ENCODE measurements around the gene STX11.

STX11 gene

GRCh38 chr6:144232832-144233230 lies 82.5 kb downstream of the STX11 start:
- Mint-ChIP-seq H3K4me1 (no peaks in the 10 kb centered on the region), H3K27me3 (no peaks in the 10 kb centered on the region), H3K27ac (no peak overlapping the region), H3K9me3 (no peaks in the 10 kb centered on the region), H3K4me3 (no peak overlapping the region)
- DNase-seq (no peak), ATAC-seq (no peak)

GRCh38 chr6:144234399-144234798 lies 84.1 kb downstream of the STX11 start:
- Mint-ChIP-seq H3K27me3 (no peaks in the 10 kb centered on the region), H3K4me3 (no peak overlapping the region), H3K9me3 (no peaks in the 10 kb centered on the region), H3K4me1 (no peaks in the 10 kb centered on the region), H3K27ac (no peak overlapping the region)
- ATAC-seq: no peak
- no peak for DNase-seq

- no peaks in the 10 kb centered on the region for H3K27me3 Mint-ChIP-seq
- H3K4me3 Mint-ChIP-seq: no peak overlapping the region
- H3K4me1 Mint-ChIP-seq: no peaks in the 10 kb centered on the region
- ATAC-seq (no peak), DNase-seq (no peak)
- H3K9me3 Mint-ChIP-seq: no peaks in the 10 kb centered on the region
- no peak overlapping the region for H3K27ac Mint-ChIP-seq
These were observed 84.6 kb downstream of the STX11 start for GRCh38 chr6:144234935-144235334.

Data from stimulated activated naive CD8-positive, alpha-beta T cell treated with anti-CD3 and anti-CD28 coated beads, Interleukin-15, amount 100 ng/mL, for 72 hours (primary cell).